Hepatocyte (in vitro differentiated cells): ENCODE data around the gene ETV3. TPM values are rescaled to one million over a fixed set of nuclear protein-coding genes. Genes with fewer than 3 reads are reported as not detected.
A peak's percentile ranks its signal among the peaks of the same experiment; 100 is the strongest.

ENCODE experiments used
- DNase-seq: peaks from one replicate; pipeline ENCODE4 v3.0.0-alpha.2; 2016; ENCODE audit warnings: low spot score
- H2AFZ ChIP-seq: fragments of 200-600 bp; sonication (generic); 2 replicates; pipeline ENCODE4 v1.6.0; 2016; ENCODE audit warnings: antibody characterized with exemption, mild to moderate bottlenecking
- H3K27ac ChIP-seq: fragments of 200-600 bp; sonication (generic); 2 replicates; pipeline ENCODE4 v1.5.1; 2016; ENCODE audit warnings: mild to moderate bottlenecking
- H3K27me3 ChIP-seq: fragments of 200-600 bp; sonication (generic); 2 replicates; pipeline ENCODE4 v1.6.1; 2016
- H3K36me3 ChIP-seq: fragments of 200-600 bp; sonication (generic); replicated peaks from 2 replicates; pipeline ENCODE4 v1.5.1; 2016; ENCODE audit warnings: low read depth; ENCODE audit not compliant: insufficient read depth
- H3K4me1 ChIP-seq: fragments of 200-600 bp; sonication (generic); 2 replicates; pipeline ENCODE4 v1.5.1; 2016; ENCODE audit warnings: mild to moderate bottlenecking, moderate library complexity; ENCODE audit not compliant: insufficient read depth
- H3K4me2 ChIP-seq: fragments of 200-600 bp; sonication (generic); 2 replicates; pipeline ENCODE4 v1.6.0; 2016
- H3K4me3 ChIP-seq: fragments of 200-600 bp; sonication (generic); 2 replicates; pipeline ENCODE4 v1.5.1; 2016; ENCODE audit warnings: mild to moderate bottlenecking
- H3K79me2 ChIP-seq: fragments of 200-600 bp; sonication (generic); 2 replicates; pipeline ENCODE4 v1.6.0; 2017; ENCODE audit warnings: mild to moderate bottlenecking
- H3K9me2 ChIP-seq: fragments of 200-600 bp; sonication (generic); replicated peaks from 2 replicates; pipeline ENCODE4 v1.6.0; 2017; ENCODE audit warnings: mild to moderate bottlenecking; ENCODE audit not compliant: insufficient read depth
- H3K9me3 ChIP-seq: fragments of 200-600 bp; sonication (generic); 2 replicates; pipeline ENCODE4 v1.5.1; 2016; ENCODE audit warnings: low read depth, mild to moderate bottlenecking
- H4K20me1 ChIP-seq: fragments of 200-600 bp; sonication (generic); 2 replicates; pipeline ENCODE4 v1.6.0; 2016; ENCODE audit warnings: mild to moderate bottlenecking; ENCODE audit not compliant: insufficient read depth, poor library complexity, severe bottlenecking
- CTCF ChIP-seq: fragments of 200-600 bp; sonication (generic); IDR thresholded peaks from 2 replicates; pipeline ENCODE4 v1.5.1; 2016; ENCODE audit warnings: antibody characterized with exemption, mild to moderate bottlenecking; ENCODE audit not compliant: poor library complexity
- EZH2 ChIP-seq: fragments of 200-600 bp; sonication (generic); IDR thresholded peaks from 2 replicates; pipeline ENCODE4 v1.6.1; 2016; ENCODE audit warnings: antibody characterized with exemption, mild to moderate bottlenecking, borderline replicate concordance
- EZH2phosphoT487 ChIP-seq: fragments of 200-600 bp; sonication (generic); IDR thresholded peaks from one replicate; pipeline ENCODE4 v1.6.1; 2018; ENCODE audit warnings: antibody characterized with exemption, mild to moderate bottlenecking, low read depth, moderate library complexity; ENCODE audit not compliant: unreplicated experiment, severe bottlenecking
- WGBS: methylation state at CpG from one replicate; pipeline ENCODE4 v1.1.6; 2016; ENCODE audit warnings: low lambda C conversion rate; ENCODE audit errors: missing lambda C conversion rate; 5-methylcytosine and 5-hydroxymethylcytosine counted together
- polyA plus RNA-seq: library from polyadenylated mRNA; unstranded; fragments of >200 nt; fragmentation: Nextera tagmentation; extraction: Ambion mirVana; gene quantifications from 2 replicates; pipeline ENCODE4 v1.2.1, GENCODE V29; 2016
- total RNA-seq: library from RNA; depleted of rRNA; stranded (reverse); fragments of >200 nt; gene quantifications from 2 replicates; pipeline ENCODE4 v1.2.3, GENCODE V29; 2014

Gene ETV3
- total and polyA plus RNA-seq, 2 experiments from 2014 or later: 8.4 to 17.6 TPM

- Histone ChIP-seq H3K27me3 (no peaks in the 10 kb centered on the region), H3K4me3 (no peak overlapping the region), H3K36me3 (no peaks in the 10 kb centered on the region), H3K27ac (no peak overlapping the region), H4K20me1 (no peaks in the 10 kb centered on the region), H3K79me2 (no peaks in the 10 kb centered on the region), H3K9me3 (no peaks in the 10 kb centered on the region), H3K4me1 (peaks cover 8% of the 10 kb centered on the region), H3K9me2 (no peaks in the 10 kb centered on the region), H3K4me2 (no peak overlapping the region), H2AFZ (no peak overlapping the region)
- WGBS: 68% methylated on average over 4 of the region's 4 CpGs
- no peak for DNase-seq
- no peak for TF ChIP-seq EZH2phosphoT487
- no peak for TF ChIP-seq EZH2
- TF ChIP-seq CTCF: no peak
Observed at GRCh38 chr1:157095091-157095490, 43.1 kb downstream of the ETV3 start.

GRCh38 chr1:157092831-157093230, 45.4 kb downstream of the ETV3 start:
- Histone ChIP-seq H3K4me1 (peaks cover 8% of the 10 kb centered on the region), H3K36me3 (no peaks in the 10 kb centered on the region), H3K27me3 (no peaks in the 10 kb centered on the region), H3K9me3 (no peaks in the 10 kb centered on the region), H4K20me1 (no peaks in the 10 kb centered on the region), H3K4me3 (no peak overlapping the region), H3K79me2 (no peaks in the 10 kb centered on the region), H3K9me2 (no peaks in the 10 kb centered on the region), H3K27ac (no peak overlapping the region), H2AFZ (no peak overlapping the region), H3K4me2 (no peak overlapping the region)
- DNase-seq: no peak
- 87% methylated on average over 8 of the region's 8 CpGs for WGBS
- no peak for TF ChIP-seq EZH2
- no peak for TF ChIP-seq CTCF
- no peak for TF ChIP-seq EZH2phosphoT487

GRCh38 chr1:157091668-157092273, 46.4 kb downstream of the ETV3 start:
- Histone ChIP-seq H3K9me3 (no peaks in the 10 kb centered on the region), H3K4me3 (no peak overlapping the region), H3K4me1 (peaks cover 8% of the 10 kb centered on the region), H2AFZ (no peak overlapping the region), H3K9me2 (no peaks in the 10 kb centered on the region), H3K79me2 (no peaks in the 10 kb centered on the region), H3K27me3 (no peaks in the 10 kb centered on the region), H4K20me1 (no peaks in the 10 kb centered on the region), H3K4me2 (no peak overlapping the region), H3K36me3 (no peaks in the 10 kb centered on the region), H3K27ac (no peak overlapping the region)
- 78% methylated on average over 4 of the region's 4 CpGs for WGBS
- DNase-seq: no peak
- TF ChIP-seq EZH2: no peak
- TF ChIP-seq EZH2phosphoT487: no peak
- TF ChIP-seq CTCF: no peak

GRCh38 chr1:157091186-157091585, 47.0 kb downstream of the ETV3 start:
- no peaks in the 10 kb centered on the region for H4K20me1 ChIP-seq
- WGBS: 96% methylated on average over 4 of the region's 4 CpGs
- no peaks in the 10 kb centered on the region for H3K36me3 ChIP-seq
- no peak for TF ChIP-seq EZH2
- TF ChIP-seq CTCF: no peak
- TF ChIP-seq EZH2phosphoT487: no peak
- no peaks in the 10 kb centered on the region for H3K27me3 ChIP-seq
- peak overlapping the region; percentile 72 for H3K27ac ChIP-seq
- DNase-seq: no peak
- H3K9me2 ChIP-seq: no peaks in the 10 kb centered on the region
- H3K79me2 ChIP-seq: no peaks in the 10 kb centered on the region
- peaks cover 8% of the 10 kb centered on the region for H3K4me1 ChIP-seq
- H3K4me3 ChIP-seq: no peak overlapping the region
- no peak overlapping the region for H3K4me2 ChIP-seq
- H2AFZ ChIP-seq: no peak overlapping the region
- H3K9me3 ChIP-seq: no peaks in the 10 kb centered on the region
